Prostate gland (tissue), 2 donors: ENCODE data around the gene PITX3. TPM values are rescaled to one million over a fixed set of nuclear protein-coding genes. Genes with fewer than 3 reads are reported as not detected.

ENCODE experiments used
- DNase-seq: peaks from one replicate; pipeline ENCODE4 v3.0.0-alpha.2; 2019; ENCODE audit warnings: low spot score
- H3K27ac ChIP-seq, 2 donors: fragments of 200-600 bp; sonication (generic); 2 replicates each; pipeline ENCODE4 v1.5.1; 2017 to 2019
- H3K27me3 ChIP-seq: fragments of 200-600 bp; sonication (generic); replicated peaks from 2 replicates; pipeline ENCODE4 v1.5.1; 2019; ENCODE audit not compliant: insufficient read depth
- H3K36me3 ChIP-seq, 2 donors: fragments of 200-600 bp; sonication (generic); 1 replicate in 1 of 2; 2 replicates in 1 of 2; pipeline versions ENCODE4 v1.5.1 to v1.8.1; 2017 to 2019
- H3K4me1 ChIP-seq: fragments of 200-600 bp; sonication (generic); replicated peaks from 2 replicates; pipeline ENCODE4 v1.5.1; 2019
- H3K4me3 ChIP-seq, 2 donors: fragments of 200-600 bp; sonication (generic); 2 replicates each; pipeline ENCODE4 v1.5.1; 2017 to 2019
- H3K9me3 ChIP-seq: fragments of 200-600 bp; sonication (generic); 2 replicates; pipeline ENCODE4 v1.5.1; 2017
- CTCF ChIP-seq, 4 experiments: fragments of 200-600 bp in 2 of 4; fragments of 450-650 bp in 2 of 4; sonication (generic) in 2 of 4; IDR thresholded peaks; 1 replicate in 3 of 4; 2 replicates in 1 of 4; pipeline ENCODE4 v1.5.1; 2016 to 2019; ENCODE audit warnings: antibody characterized with exemption in 4 of 4, mild to moderate bottlenecking in 2 of 4, moderate library complexity in 2 of 4
- POLR2A ChIP-seq: fragments of 450-650 bp; IDR thresholded peaks from one replicate; pipeline ENCODE4 v1.6.1; 2016; ENCODE audit warnings: antibody characterized with exemption, mild to moderate bottlenecking
- POLR2AphosphoS5 ChIP-seq: sonication (generic); formaldehyde crosslinking; IDR thresholded peaks from one replicate; pipeline ENCODE4 v1.6.1; 2017; ENCODE audit warnings: antibody characterized with exemption
- WGBS: methylation state at CpG from one replicate; pipeline ENCODE4 v1.1.5; 2018; 5-methylcytosine and 5-hydroxymethylcytosine counted together
- intact Hi-C: fragments of 100-400 bp; cut with DNase I; formaldehyde crosslinking; loops from one replicate; pipeline ENCODE4 v1.14.2; 2022
- total RNA-seq, 2 donors: library from RNA; depleted of rRNA; stranded (reverse); fragments of >200 nt; gene quantifications; one replicate each; pipeline ENCODE4 v1.1.0, GENCODE V29; 2016

Gene PITX3
- total RNA-seq = not detected

DNA sequence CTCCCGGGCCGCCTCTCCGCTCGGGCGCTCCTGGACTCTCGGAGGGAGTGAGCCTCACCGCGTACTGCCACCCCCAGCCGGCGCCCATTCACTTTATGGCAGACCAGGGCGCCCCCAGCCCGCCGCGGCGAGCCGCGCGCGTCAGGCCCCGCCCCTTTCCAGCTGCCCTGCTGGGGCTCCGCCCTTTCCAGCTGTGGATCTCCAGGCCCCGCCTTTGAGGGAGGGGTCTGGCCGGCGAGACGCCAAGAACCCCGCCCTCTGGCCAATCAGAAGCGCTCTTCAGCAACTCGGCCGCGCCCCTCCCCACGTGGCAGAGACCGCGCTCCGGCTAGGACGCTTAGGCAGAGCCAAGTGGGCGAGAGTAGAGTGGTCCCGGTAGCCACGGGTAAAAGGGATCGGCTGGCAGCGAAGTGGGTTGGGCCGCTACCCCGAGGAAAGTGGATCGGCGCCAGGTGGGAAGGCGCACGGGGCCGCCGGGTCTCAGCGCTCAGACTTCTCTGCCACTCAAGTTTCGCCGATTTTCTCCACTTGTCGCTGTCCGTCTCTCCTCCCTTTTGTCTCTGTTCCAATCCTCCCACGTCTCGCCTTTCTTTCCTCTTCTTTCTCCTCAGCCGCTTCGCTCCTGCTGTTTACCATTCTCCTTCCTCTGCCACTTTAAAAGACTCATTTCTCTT is at the start of gene PITX3:
Gene PITX3 (minus strand): TSS at position 69 of the 674 bp plus-strand sequence. CDS start 9,432 bp downstream, outside the sequence.
- DNase-seq = peak; percentile 82
- Histone ChIP-seq H3K4me3 (peak within 1 kb of the TSS; percentile 36 to 49), H3K36me3 (no peaks in the 10 kb centered on the region), H3K9me3 (no peaks in the 10 kb centered on the region), H3K4me1 (peaks cover 6% of the 10 kb centered on the region), H3K27me3 (no peaks in the 10 kb centered on the region), H3K27ac (no peak within 1 kb of the TSS)
- TF ChIP-seq POLR2A (peak; percentile 17), CTCF (IDR thresholded peaks at IDR 0.05) (peak in 1 of 4 experiments; percentile 5), POLR2AphosphoS5 (peak; percentile 62)
- 0% methylated on average over 36 of the region's 57 CpGs for WGBS
- intact Hi-C loops = loop anchor here (5.0 kb wide), 1 partner anchor 156 kb away; the partner anchor contains the start of gene NFKB2

DNA sequence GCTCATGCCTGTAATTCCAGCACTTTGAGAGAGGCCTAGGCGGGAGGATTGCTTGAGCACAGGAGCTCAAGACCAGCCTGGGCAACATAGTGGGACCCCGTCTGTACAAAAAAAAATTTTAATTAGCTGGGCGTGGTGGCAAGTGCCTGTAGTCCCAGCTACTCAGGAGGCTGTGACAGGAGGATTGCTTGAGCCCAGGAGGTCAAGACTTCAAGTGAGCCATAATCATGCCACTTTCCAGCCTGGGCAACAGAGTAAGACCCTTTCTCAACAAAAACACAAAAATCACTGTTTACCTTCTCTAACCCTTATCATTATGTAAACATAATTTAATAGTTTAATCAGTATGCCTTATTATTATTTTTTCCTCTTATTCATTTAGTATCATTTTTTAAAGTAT is 48.5 kb upstream of the PITX3 start:
- no peak overlapping the region for H3K27ac ChIP-seq
- no peaks in the 10 kb centered on the region for H3K9me3 ChIP-seq
- H3K4me3 ChIP-seq = no peak overlapping the region
- TF ChIP-seq POLR2A (no peak), CTCF (IDR thresholded peaks at IDR 0.05) (no peak), POLR2AphosphoS5 (no peak)
- no peak for DNase-seq
- WGBS = 77% methylated on average over 3 of the region's 3 CpGs
- H3K36me3 ChIP-seq = no peaks in the 10 kb centered on the region
- H3K4me1 ChIP-seq = no peaks in the 10 kb centered on the region
- intact Hi-C loops = no loop called here
- H3K27me3 ChIP-seq = no peaks in the 10 kb centered on the region

GRCh38 chr10:102289356-102289755 is 48.0 kb upstream of the PITX3 start:
- 88% methylated on average over 2 of the region's 2 CpGs for WGBS
- Histone ChIP-seq H3K27ac (no peak overlapping the region), H3K4me3 (no peak overlapping the region), H3K36me3 (no peaks in the 10 kb centered on the region), H3K9me3 (no peaks in the 10 kb centered on the region), H3K27me3 (no peaks in the 10 kb centered on the region), H3K4me1 (no peaks in the 10 kb centered on the region)
- no peak for DNase-seq
- intact Hi-C loops = no loop called here
- TF ChIP-seq CTCF (IDR thresholded peaks at IDR 0.05) (no peak), POLR2AphosphoS5 (no peak), POLR2A (no peak)

- Histone ChIP-seq H3K36me3 (no peaks in the 10 kb centered on the region), H3K27ac (no peak overlapping the region), H3K27me3 (no peaks in the 10 kb centered on the region), H3K4me3 (no peak overlapping the region), H3K4me1 (no peaks in the 10 kb centered on the region), H3K9me3 (no peaks in the 10 kb centered on the region)
- intact Hi-C loops = no loop called here
- DNase-seq = no peak
- TF ChIP-seq POLR2AphosphoS5 = no peak
- no peak for TF ChIP-seq CTCF (IDR thresholded peaks at IDR 0.05)
- no peak for TF ChIP-seq POLR2A
- 94% methylated on average over 4 of the region's 4 CpGs for WGBS
Observed at GRCh38 chr10:102287991-102288390, 46.7 kb upstream of the PITX3 start.

GRCh38 chr10:102287538-102287937 is 46.2 kb upstream of the PITX3 start:
- intact Hi-C loops = no loop called here
- H3K4me3 ChIP-seq = no peak overlapping the region
- no peak for DNase-seq
- no peak overlapping the region for H3K27ac ChIP-seq
- H3K36me3 ChIP-seq = no peaks in the 10 kb centered on the region
- H3K4me1 ChIP-seq = no peaks in the 10 kb centered on the region
- H3K9me3 ChIP-seq = no peaks in the 10 kb centered on the region
- no peak for TF ChIP-seq POLR2AphosphoS5
- no peak for TF ChIP-seq CTCF (IDR thresholded peaks at IDR 0.05)
- no peak for TF ChIP-seq POLR2A
- H3K27me3 ChIP-seq = no peaks in the 10 kb centered on the region
